HG02571 (cell line): Measurements from ENCODE around the gene STX1B.
"Not testable (repeated sequence)": the region's sequence is repeated elsewhere in the genome, so short reads cannot be mapped to it uniquely, and the experiment has no call there.

Experiments
- ATAC-seq: cut with Tn5 transposase; IDR thresholded peaks from one replicate; pipeline ENCODE4 v1.9.1; 2021; ENCODE audit warnings: mild to moderate bottlenecking, moderate library complexity; ENCODE audit not compliant: unreplicated experiment

STX1B gene

GRCh38 chr16:31016018-31016417, 5.6 kb upstream of the STX1B start:
- ATAC-seq, result no peak

GRCh38 chr16:31013292-31013691, 2.9 kb upstream of the STX1B start:
- not testable (repeated sequence) for ATAC-seq

- ATAC-seq, result not testable (repeated sequence)
Observed at GRCh38 chr16:31011815-31012214, 1.4 kb upstream of the STX1B start.

- no peak for ATAC-seq
Observed at GRCh38 chr16:31009894-31010584, 399 bp downstream of the STX1B start.

- no peak for ATAC-seq
Observed at GRCh38 chr16:31009120-31009519, 1.3 kb downstream of the STX1B start.

- no peak for ATAC-seq
Observed at GRCh38 chr16:31008551-31008950, 1.9 kb downstream of the STX1B start.

GRCh38 chr16:31008149-31008548, 2.3 kb downstream of the STX1B start:
- no peak for ATAC-seq

GRCh38 chr16:31007684-31008083, 2.8 kb downstream of the STX1B start:
- ATAC-seq, result no peak

- no peak for ATAC-seq
Observed at GRCh38 chr16:31006589-31006988, 3.8 kb downstream of the STX1B start.

GRCh38 chr16:31006086-31006385, 4.4 kb downstream of the STX1B start:
- no peak for ATAC-seq

GRCh38 chr16:31005350-31006085, 4.9 kb downstream of the STX1B start:
- ATAC-seq, result no peak

GRCh38 chr16:31004658-31005057, 5.8 kb downstream of the STX1B start:
- no peak for ATAC-seq

- ATAC-seq, result no peak
Observed at GRCh38 chr16:31003744-31004143, 6.7 kb downstream of the STX1B start.

- no peak for ATAC-seq
Observed at GRCh38 chr16:31002862-31003341, 7.5 kb downstream of the STX1B start.

GRCh38 chr16:31002250-31002700, 8.2 kb downstream of the STX1B start:
- no peak for ATAC-seq

GRCh38 chr16:31001507-31002249, 8.8 kb downstream of the STX1B start:
- no peak for ATAC-seq

GRCh38 chr16:31000671-31001382, 9.6 kb downstream of the STX1B start:
- no peak for ATAC-seq

GRCh38 chr16:30998852-30999761, 11.3 kb downstream of the STX1B start:
- ATAC-seq, result no peak

- ATAC-seq, result no peak
Observed at GRCh38 chr16:30997725-30998711, 12.4 kb downstream of the STX1B start.
